HG02981 (cell line): Measurements from ENCODE around the gene TFCP2.

Experiments used
- ATAC-seq: cut with Tn5 transposase; IDR thresholded peaks from one replicate; pipeline ENCODE4 v1.9.1; 2021; ENCODE audit warnings: mild to moderate bottlenecking, moderate library complexity; ENCODE audit not compliant: unreplicated experiment

TFCP2 gene

GRCh38 chr12:51198568-51199365 is 25.8 kb upstream of the TFCP2 start:
- no peak for ATAC-seq

GRCh38 chr12:51197736-51198567 is 25.0 kb upstream of the TFCP2 start:
- ATAC-seq: no peak

GRCh38 chr12:51196547-51196946 is 23.6 kb upstream of the TFCP2 start:
- no peak for ATAC-seq

GRCh38 chr12:51195841-51196240 is 22.9 kb upstream of the TFCP2 start:
- no peak for ATAC-seq

GRCh38 chr12:51192284-51192671 is 19.3 kb upstream of the TFCP2 start:
- no peak for ATAC-seq

GRCh38 chr12:51191516-51192283 is 18.8 kb upstream of the TFCP2 start:
- ATAC-seq: no peak

GRCh38 chr12:51190820-51191219 is 17.9 kb upstream of the TFCP2 start:
- no peak for ATAC-seq

GRCh38 chr12:51189790-51190355 is 16.9 kb upstream of the TFCP2 start:
- ATAC-seq: no peak

GRCh38 chr12:51188359-51189051 is 15.6 kb upstream of the TFCP2 start:
- peak; percentile 49 for ATAC-seq

GRCh38 chr12:51187370-51187987 is 14.5 kb upstream of the TFCP2 start:
- ATAC-seq: no peak

- no peak for ATAC-seq
Observed at GRCh38 chr12:51186465-51187085, 13.6 kb upstream of the TFCP2 start.

GRCh38 chr12:51185171-51185717 is 12.3 kb upstream of the TFCP2 start:
- no peak for ATAC-seq

GRCh38 chr12:51183816-51184215 is 10.9 kb upstream of the TFCP2 start:
- no peak for ATAC-seq

- ATAC-seq: no peak
Observed at GRCh38 chr12:51183349-51183748, 10.4 kb upstream of the TFCP2 start.

GRCh38 chr12:51181558-51181957 is 8.6 kb upstream of the TFCP2 start:
- no peak for ATAC-seq

GRCh38 chr12:51177897-51178296 is 5.0 kb upstream of the TFCP2 start:
- no peak for ATAC-seq

- no peak for ATAC-seq
Observed at GRCh38 chr12:51174501-51174900, 1.6 kb upstream of the TFCP2 start.

- peak; percentile 3 for ATAC-seq
Observed at GRCh38 chr12:51171884-51172514, 936 bp downstream of the TFCP2 start.

GRCh38 chr12:51163795-51164194 is 9.1 kb downstream of the TFCP2 start:
- ATAC-seq: no peak
